Endothelial cell of umbilical vein (primary cell): ENCODE measurements around the gene FURIN. TPM values are rescaled to one million over a fixed set of nuclear protein-coding genes. Genes with fewer than 3 reads are reported as not detected.

Source experiments
- BruUV-seq: library from RNA; stranded (reverse); fragments of 400-500 nt; replicated peaks from 2 replicates; lab custom pipeline; 2021; lab: Mats Ljungman, UMichigan
- CTCF ChIA-PET: fragments of 300-600, 350-600 bp; sonication (Branson Sonifier 250); formaldehyde crosslinking; loops from one replicate; lab custom pipeline; 2021; ENCODE audit warnings: antibody characterized with exemption, inconsistent platforms; lab: Charles Lee
- POLR2A ChIA-PET: fragments of 300-600, 350-600 bp; sonication (Branson Sonifier 250); formaldehyde crosslinking; loops from one replicate; lab custom pipeline; 2021; ENCODE audit warnings: antibody characterized with exemption, inconsistent platforms; lab: Charles Lee
- DNase-seq: peaks from one replicate; pipeline ENCODE4 v3.0.0-alpha.2; 2011; ENCODE audit warnings: low read depth, low spot score
- FAIRE-seq: peaks from 2 replicates; lab custom pipeline; 2011; peaks lifted over from hg19 to GRCh38; lab: Jason Lieb, UNC
- H2AFZ ChIP-seq: 2 replicates; pipeline ENCODE4 v1.6.0; 2012; ENCODE audit warnings: low read depth, low read length, control low read depth, inconsistent platforms
- H3K27ac ChIP-seq: 2 replicates; pipeline ENCODE4 v1.5.1; 2011; ENCODE audit warnings: low read depth, mild to moderate bottlenecking, control low read depth, low read length, moderate library complexity; ENCODE audit not compliant: insufficient read depth
- H3K27me3 ChIP-seq, 2 experiments: 2 replicates each; pipeline versions ENCODE4 v1.6.0 to v1.6.1; 2011; ENCODE audit warnings: low read length in 2 of 2, mixed read lengths in 1 of 2; ENCODE audit not compliant: control insufficient read depth in 2 of 2, insufficient read depth in 2 of 2
- H3K36me3 ChIP-seq, 2 experiments: 2 replicates in 1 of 2; 3 replicates in 1 of 2; pipeline ENCODE4 v1.5.1; 2011; ENCODE audit warnings: low read length in 2 of 2, mild to moderate bottlenecking in 1 of 2, moderate library complexity in 1 of 2; ENCODE audit not compliant: control insufficient read depth in 2 of 2, insufficient read depth in 2 of 2; ENCODE audit errors: extremely low read depth in 1 of 2
- H3K4me1 ChIP-seq: 3 replicates; pipeline ENCODE4 v1.5.1; 2011; ENCODE audit warnings: mild to moderate bottlenecking, low read length; ENCODE audit not compliant: control insufficient read depth, insufficient read depth; ENCODE audit errors: extremely low read depth
- H3K4me2 ChIP-seq: 2 replicates; pipeline ENCODE4 v1.6.1; 2011; ENCODE audit warnings: low read length, control low read depth, mixed read lengths; ENCODE audit not compliant: insufficient read depth
- H3K4me3 ChIP-seq, 3 experiments: fragments of 200-600 bp in 1 of 3; sonication (generic), shearing (Covaris generic) in 1 of 3; replicated peaks in 1 of 3; 2 replicates each; pipeline ENCODE4 v1.5.1; 2011 to 2016; ENCODE audit warnings: control low read depth in 3 of 3, low read length in 3 of 3, mild to moderate bottlenecking in 2 of 3, inconsistent platforms in 1 of 3, low read depth in 1 of 3, moderate library complexity in 1 of 3; ENCODE audit not compliant: insufficient read depth in 1 of 3
- H3K79me2 ChIP-seq: 2 replicates; pipeline ENCODE4 v1.6.0; 2012; ENCODE audit warnings: low read length, inconsistent platforms; ENCODE audit not compliant: control insufficient read depth, insufficient read depth
- H3K9ac ChIP-seq: replicated peaks from 2 replicates; pipeline ENCODE3; 2011; ENCODE audit warnings: low read length, control low read depth; ENCODE audit not compliant: insufficient read depth; ENCODE audit errors: extremely low read depth
- H3K9me1 ChIP-seq: replicated peaks from 3 replicates; pipeline ENCODE4 v1.6.0; 2011; ENCODE audit warnings: mild to moderate bottlenecking, low read length; ENCODE audit not compliant: control insufficient read depth, insufficient read depth; ENCODE audit errors: extremely low read depth
- H3K9me3 ChIP-seq: replicated peaks from 2 replicates; pipeline ENCODE4 v1.5.1; 2012; ENCODE audit warnings: low read length, inconsistent platforms; ENCODE audit not compliant: control insufficient read depth, insufficient read depth
- H4K20me1 ChIP-seq: replicated peaks from 2 replicates; pipeline ENCODE3; 2011; ENCODE audit warnings: mild to moderate bottlenecking, low read length; ENCODE audit not compliant: control insufficient read depth, insufficient read depth; ENCODE audit errors: extremely low read depth
- CTCF ChIP-seq, 2 donors: IDR thresholded peaks; 1 replicate in 1 of 2; 2 replicates in 1 of 2; pipeline ENCODE4 v1.5.1; 2011; ENCODE audit warnings: low read length in 2 of 2, mild to moderate bottlenecking in 2 of 2, moderate library complexity in 2 of 2, control low read depth in 1 of 2, inconsistent platforms in 1 of 2, low read depth in 1 of 2; ENCODE audit not compliant: insufficient read depth in 1 of 2; ENCODE audit errors: extremely low read depth in 1 of 2
- EZH2 ChIP-seq: IDR thresholded peaks from 2 replicates; pipeline ENCODE4 v1.6.1; 2012; ENCODE audit warnings: borderline replicate concordance, low read depth, mild to moderate bottlenecking, moderate library complexity, low read length, inconsistent platforms; ENCODE audit not compliant: severe bottlenecking
- FOS ChIP-seq: IDR thresholded peaks from 2 replicates; pipeline ENCODE4 v1.6.1; 2011; ENCODE audit warnings: mild to moderate bottlenecking, low read length, moderate library complexity, borderline replicate concordance; ENCODE audit not compliant: insufficient read depth
- GATA2 ChIP-seq: IDR thresholded peaks from 2 replicates; pipeline ENCODE4 v1.7.0; 2011; ENCODE audit warnings: low read depth, mild to moderate bottlenecking, moderate library complexity, mixed read lengths, low read length; ENCODE audit not compliant: insufficient read length, insufficient read depth
- JUN ChIP-seq: IDR thresholded peaks from 2 replicates; pipeline ENCODE4 v1.6.1; 2011; ENCODE audit warnings: borderline replicate concordance, low read depth; ENCODE audit not compliant: insufficient read length, insufficient read depth
- MYC ChIP-seq: IDR thresholded peaks from one replicate; pipeline ENCODE4 v1.6.1; 2011; ENCODE audit warnings: mild to moderate bottlenecking, low read depth, low read length
- POLR2A ChIP-seq: IDR thresholded peaks from 2 replicates; pipeline ENCODE4 v1.6.1; 2012; ENCODE audit warnings: low read depth, mild to moderate bottlenecking, control low read depth, low read length
- POLR2AphosphoS5 ChIP-seq: IDR thresholded peaks from 2 replicates; pipeline ENCODE4 v1.6.1; 2012; ENCODE audit warnings: low read depth, mild to moderate bottlenecking, control low read depth, low read length, moderate library complexity; ENCODE audit not compliant: insufficient read depth
- dilution Hi-C: fragments of 300-500 bp; cut with MboI; formaldehyde crosslinking; loops from one replicate; pipeline ENCODE4 v1.15.0; 2019; ENCODE audit warnings: low sequenced_read_pairs; ENCODE audit not compliant: extremely low pct_ligation_motif_present
- intact Hi-C: fragments of 100-400 bp; cut with micrococcal nuclease; formaldehyde crosslinking; loops from one replicate; pipeline ENCODE4 v1.10.0; 2022
- polyA plus RNA-seq, 4 experiments: library from polyadenylated mRNA; depleted of rRNA in 3 of 4; stranded (reverse) in 3 of 4; unstranded in 1 of 4; fragments of >200 nt; gene quantifications; 2 replicates each; pipeline versions ENCODE4 v1.2.1 to v1.2.3, GENCODE V29; 2011 to 2012; ENCODE audit warnings: missing spikeins in 1 of 4
- total RNA-seq: library from RNA; stranded (reverse); gene quantifications from 2 replicates; pipeline ENCODE4 v1.2.3, GENCODE V29; 2021
- TF ChIP-seq, protein P1 (sequence below): IDR thresholded peaks from 2 replicates; pipeline ENCODE4 v1.6.1; 2011; ENCODE audit not compliant: insufficient read depth, insufficient read length

FURIN gene
- total and polyA plus RNA-seq, 2 donors (not counting 3 experiments of a cell fraction or from before 2014, with no cell fraction given), result 77.4 to 131 TPM

DNA sequence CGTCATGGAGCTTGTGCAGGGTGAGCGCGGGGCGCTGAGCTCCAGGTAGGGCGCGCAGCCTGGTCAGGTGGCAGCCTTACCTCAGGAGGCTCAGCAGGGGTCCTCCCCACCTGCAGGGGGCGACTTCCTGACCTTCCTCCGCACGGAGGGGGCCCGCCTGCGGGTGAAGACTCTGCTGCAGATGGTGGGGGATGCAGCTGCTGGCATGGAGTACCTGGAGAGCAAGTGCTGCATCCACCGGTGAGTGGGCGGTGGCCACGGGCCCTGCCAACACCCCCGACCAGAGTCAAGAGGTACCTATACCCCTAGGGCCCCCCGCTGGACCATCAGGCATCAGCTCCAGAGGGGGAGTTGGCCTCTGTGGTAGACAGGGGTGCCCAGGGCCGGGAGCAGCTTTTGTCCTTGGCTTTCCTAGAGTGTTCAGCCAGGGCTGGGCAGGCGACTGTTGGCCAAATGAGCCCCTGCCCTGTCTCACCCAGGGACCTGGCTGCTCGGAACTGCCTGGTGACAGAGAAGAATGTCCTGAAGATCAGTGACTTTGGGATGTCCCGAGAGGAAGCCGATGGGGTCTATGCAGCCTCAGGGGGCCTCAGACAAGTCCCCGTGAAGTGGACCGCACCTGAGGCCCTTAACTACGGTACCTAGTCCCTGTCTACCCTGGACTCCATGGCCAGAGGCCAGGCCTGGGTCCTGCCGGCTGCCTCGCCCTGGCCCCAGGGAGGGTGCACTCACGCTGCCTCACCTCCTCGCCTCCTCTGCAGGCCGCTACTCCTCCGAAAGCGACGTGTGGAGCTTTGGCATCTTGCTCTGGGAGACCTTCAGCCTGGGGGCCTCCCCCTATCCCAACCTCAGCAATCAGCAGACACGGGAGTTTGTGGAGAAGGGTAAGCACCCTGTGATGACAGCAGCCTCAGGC, 25.0 kb downstream of the FURIN start:
- TF ChIP-seq POLR2AphosphoS5, result no peak
- TF ChIP-seq JUN, result no peak
- no peak for TF ChIP-seq CTCF (IDR thresholded peaks at IDR 0.05; ENCODE audit: extremely low read depth in 1 of 2, insufficient read depth in 1 of 2, low read depth in 1 of 2, low read length in 2 of 2)
- no peak for TF ChIP-seq POLR2A
- TF ChIP-seq EZH2, result no peak
- TF ChIP-seq FOS, result no peak
- TF ChIP-seq, protein P1, sequence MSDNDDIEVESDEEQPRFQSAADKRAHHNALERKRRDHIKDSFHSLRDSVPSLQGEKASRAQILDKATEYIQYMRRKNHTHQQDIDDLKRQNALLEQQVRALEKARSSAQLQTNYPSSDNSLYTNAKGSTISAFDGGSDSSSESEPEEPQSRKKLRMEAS, result no peak
- TF ChIP-seq GATA2, result no peak
- no peak for TF ChIP-seq MYC
- Histone ChIP-seq H3K4me2 (no peak overlapping the region), H3K27ac (no peak overlapping the region), H3K4me1 (no peaks in the 10 kb centered on the region), H3K9ac (no peak overlapping the region), H3K9me1 (no peaks in the 10 kb centered on the region), H4K20me1 (no peaks in the 10 kb centered on the region), H3K9me3 (no peaks in the 10 kb centered on the region), H3K27me3 (no peaks in the 10 kb centered on the region), H3K79me2 (no peaks in the 10 kb centered on the region), H3K4me3 (no peak overlapping the region), H2AFZ (no peak overlapping the region), H3K36me3 (peaks cover 11 to 48% of the 10 kb centered on the region in 2 experiments)
- DNase-seq, result no peak
- no TSS peak for BruUV-seq
- dilution Hi-C loops, result no loop called here
- intact Hi-C loops, result no loop called here
- no peak for FAIRE-seq
- ChIA-PET POLR2A (no interaction called here), CTCF (interaction anchor here (1.3 to 3.7 kb wide), 2 partner anchors 7 to 245 kb away, joined by 4 to 18 read pairs; no protein-coding TSS in a partner anchor)
